KMS-11 (cell line): Measurements from ENCODE around the gene OR10P1.
"Not testable (repeated sequence)": the region's sequence is repeated elsewhere in the genome, so short reads cannot be mapped to it uniquely, and the experiment has no call there.

Experiments used
- H2AFZ ChIP-seq: fragments of 200-600 bp; sonication (generic); 2 replicates; pipeline ENCODE4 v1.6.1; 2016; ENCODE audit warnings: antibody characterized with exemption, mixed run types, low read depth
- H3K27ac ChIP-seq: fragments of 200-600 bp; sonication (generic); 2 replicates; pipeline ENCODE4 v1.6.1; 2016; ENCODE audit warnings: mild to moderate bottlenecking, mixed run types
- H3K27me3 ChIP-seq: fragments of 200-600 bp; sonication (generic); 2 replicates; pipeline ENCODE4 v1.6.1; 2017; ENCODE audit warnings: mild to moderate bottlenecking, low read depth, mixed run types, moderate library complexity; ENCODE audit not compliant: insufficient read depth
- H3K36me3 ChIP-seq: fragments of 200-600 bp; sonication (generic); 2 replicates; pipeline ENCODE4 v1.6.1; 2017; ENCODE audit warnings: mild to moderate bottlenecking, mixed run types; ENCODE audit not compliant: insufficient read depth
- H3K4me1 ChIP-seq: fragments of 200-600 bp; sonication (generic); 2 replicates; pipeline ENCODE4 v1.6.1; 2016; ENCODE audit warnings: mild to moderate bottlenecking, low read depth, mixed run types; ENCODE audit not compliant: poor library complexity, severe bottlenecking
- H3K4me2 ChIP-seq: fragments of 200-600 bp; sonication (generic); 2 replicates; pipeline ENCODE4 v1.7.0; 2016; ENCODE audit warnings: mild to moderate bottlenecking, mixed run types
- H3K4me3 ChIP-seq: fragments of 200-600 bp; sonication (generic); IDR thresholded peaks from 2 replicates; pipeline ENCODE4 v1.6.1; 2017; ENCODE audit warnings: low read depth, low read length, mixed read lengths; ENCODE audit not compliant: insufficient read depth
- H3K79me2 ChIP-seq: fragments of 200-600 bp; sonication (generic); 2 replicates; pipeline ENCODE4 v1.6.1; 2016; ENCODE audit warnings: low read depth, mixed run types; ENCODE audit not compliant: insufficient read depth
- H3K9ac ChIP-seq: fragments of 200-600 bp; sonication (generic); 2 replicates; pipeline ENCODE4 v1.6.1; 2016; ENCODE audit warnings: mild to moderate bottlenecking, mixed run types
- H4K20me1 ChIP-seq: fragments of 200-600 bp; sonication (generic); 2 replicates; pipeline ENCODE4 v1.6.1; 2016; ENCODE audit warnings: mild to moderate bottlenecking, mixed run types; ENCODE audit not compliant: insufficient read depth
- TF ChIP-seq, protein P1 (sequence below): fragments of 200-600 bp; sonication (generic); conservative IDR thresholded peaks from 2 replicates; pipeline ENCODE4 v1.6.1; 2017; ENCODE audit warnings: low read depth, mild to moderate bottlenecking, antibody characterized with exemption, low read length, moderate library complexity, mixed read lengths

OR10P1 gene, protein sequence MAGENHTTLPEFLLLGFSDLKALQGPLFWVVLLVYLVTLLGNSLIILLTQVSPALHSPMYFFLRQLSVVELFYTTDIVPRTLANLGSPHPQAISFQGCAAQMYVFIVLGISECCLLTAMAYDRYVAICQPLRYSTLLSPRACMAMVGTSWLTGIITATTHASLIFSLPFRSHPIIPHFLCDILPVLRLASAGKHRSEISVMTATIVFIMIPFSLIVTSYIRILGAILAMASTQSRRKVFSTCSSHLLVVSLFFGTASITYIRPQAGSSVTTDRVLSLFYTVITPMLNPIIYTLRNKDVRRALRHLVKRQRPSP

DNA sequence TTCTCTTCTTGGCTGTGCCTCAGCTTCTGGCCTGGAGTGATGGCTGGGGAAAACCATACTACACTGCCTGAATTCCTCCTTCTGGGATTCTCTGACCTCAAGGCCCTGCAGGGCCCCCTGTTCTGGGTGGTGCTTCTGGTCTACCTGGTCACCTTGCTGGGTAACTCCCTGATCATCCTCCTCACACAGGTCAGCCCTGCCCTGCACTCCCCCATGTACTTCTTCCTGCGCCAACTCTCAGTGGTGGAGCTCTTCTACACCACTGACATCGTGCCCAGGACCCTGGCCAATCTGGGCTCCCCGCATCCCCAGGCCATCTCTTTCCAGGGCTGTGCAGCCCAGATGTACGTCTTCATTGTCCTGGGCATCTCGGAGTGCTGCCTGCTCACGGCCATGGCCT, at the start of gene OR10P1:
Gene OR10P1, plus strand, starts transcription at position 40 of the 400 bp plus-strand sequence. Its CDS starts 0 bp downstream, at position 40.
- Histone ChIP-seq H3K27ac (no peak within 1 kb of the TSS), H2AFZ (no peak within 1 kb of the TSS), H3K4me2 (no peak within 1 kb of the TSS), H3K4me1 (no peaks in the 10 kb centered on the region), H3K79me2 (no peaks in the 10 kb centered on the region), H3K9ac (no peak within 1 kb of the TSS), H4K20me1 (no peaks in the 10 kb centered on the region), H3K36me3 (no peaks in the 10 kb centered on the region), H3K27me3 (no peaks in the 10 kb centered on the region), H3K4me3 (no peak within 1 kb of the TSS)
- TF ChIP-seq, protein P1, sequence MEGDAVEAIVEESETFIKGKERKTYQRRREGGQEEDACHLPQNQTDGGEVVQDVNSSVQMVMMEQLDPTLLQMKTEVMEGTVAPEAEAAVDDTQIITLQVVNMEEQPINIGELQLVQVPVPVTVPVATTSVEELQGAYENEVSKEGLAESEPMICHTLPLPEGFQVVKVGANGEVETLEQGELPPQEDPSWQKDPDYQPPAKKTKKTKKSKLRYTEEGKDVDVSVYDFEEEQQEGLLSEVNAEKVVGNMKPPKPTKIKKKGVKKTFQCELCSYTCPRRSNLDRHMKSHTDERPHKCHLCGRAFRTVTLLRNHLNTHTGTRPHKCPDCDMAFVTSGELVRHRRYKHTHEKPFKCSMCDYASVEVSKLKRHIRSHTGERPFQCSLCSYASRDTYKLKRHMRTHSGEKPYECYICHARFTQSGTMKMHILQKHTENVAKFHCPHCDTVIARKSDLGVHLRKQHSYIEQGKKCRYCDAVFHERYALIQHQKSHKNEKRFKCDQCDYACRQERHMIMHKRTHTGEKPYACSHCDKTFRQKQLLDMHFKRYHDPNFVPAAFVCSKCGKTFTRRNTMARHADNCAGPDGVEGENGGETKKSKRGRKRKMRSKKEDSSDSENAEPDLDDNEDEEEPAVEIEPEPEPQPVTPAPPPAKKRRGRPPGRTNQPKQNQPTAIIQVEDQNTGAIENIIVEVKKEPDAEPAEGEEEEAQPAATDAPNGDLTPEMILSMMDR = no peak

DNA sequence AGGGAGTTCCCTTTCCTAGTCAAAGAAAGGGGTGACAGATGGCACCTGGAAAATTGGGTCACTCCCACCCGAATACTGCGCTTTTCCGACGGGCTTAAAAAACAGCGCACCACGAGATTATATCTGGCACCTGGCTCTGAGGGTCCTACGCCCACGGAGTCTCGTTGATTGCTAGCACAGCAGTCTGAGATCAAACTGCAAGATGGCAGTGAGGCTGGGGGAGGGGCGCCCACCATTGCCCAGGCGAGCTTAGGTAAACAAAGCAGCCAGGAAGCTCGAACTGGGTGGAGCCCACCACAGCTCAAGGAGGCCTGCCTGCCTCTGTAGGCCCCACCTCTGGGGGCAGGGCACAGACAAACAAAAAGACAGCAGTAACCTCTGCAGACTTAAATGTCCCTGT, 46.5 kb upstream of the OR10P1 start:
- not testable (repeated sequence) for H3K9ac ChIP-seq, H3K27ac ChIP-seq, H3K4me2 ChIP-seq, H3K36me3 ChIP-seq, H4K20me1 ChIP-seq, H3K79me2 ChIP-seq, H2AFZ ChIP-seq, H3K4me1 ChIP-seq, H3K4me3 ChIP-seq, H3K27me3 ChIP-seq

DNA sequence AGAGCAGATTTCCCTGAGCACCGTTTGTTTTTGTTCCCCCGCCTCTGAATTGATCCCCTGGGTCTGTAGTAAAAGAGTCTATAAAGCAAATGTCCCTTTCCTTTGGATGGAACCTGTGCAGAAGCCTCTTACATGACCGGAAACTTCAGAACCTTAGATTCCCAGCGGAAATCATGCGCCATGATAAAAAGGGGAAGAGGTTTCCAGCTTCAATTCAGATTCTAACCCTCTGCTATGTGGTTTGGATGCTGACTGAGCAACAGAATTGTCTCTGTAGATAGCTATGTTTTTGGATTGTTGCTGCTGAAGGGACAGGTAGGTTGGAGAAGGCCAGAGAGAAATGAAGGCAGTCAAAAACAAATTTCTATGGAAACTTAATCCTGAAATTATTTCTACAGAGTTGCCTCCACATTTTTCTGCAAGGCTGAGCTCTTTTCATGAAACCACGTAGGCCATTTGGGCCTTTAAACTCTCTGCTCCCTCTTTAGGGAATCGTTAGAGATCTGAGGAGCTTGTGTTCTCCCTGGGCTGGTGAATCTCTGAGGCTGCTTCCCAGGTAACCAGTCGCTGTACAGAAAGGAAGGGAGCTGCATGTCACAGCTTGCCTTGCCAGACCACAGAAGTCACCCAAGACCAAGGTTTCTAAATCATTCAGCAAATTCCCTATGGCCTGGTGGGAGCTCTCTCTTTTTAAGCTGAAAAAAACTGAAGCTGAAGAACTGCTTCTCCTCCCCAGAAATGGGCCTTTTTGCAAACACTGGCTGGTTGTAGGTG, 28.7 kb upstream of the OR10P1 start:
- H4K20me1 ChIP-seq = no peaks in the 10 kb centered on the region
- H3K27ac ChIP-seq = no peak overlapping the region
- H3K4me2 ChIP-seq = no peak overlapping the region
- H2AFZ ChIP-seq = no peak overlapping the region
- H3K79me2 ChIP-seq = no peaks in the 10 kb centered on the region
- H3K4me1 ChIP-seq = no peaks in the 10 kb centered on the region
- TF ChIP-seq, protein P1 = no peak
- no peak overlapping the region for H3K4me3 ChIP-seq
- H3K27me3 ChIP-seq = no peaks in the 10 kb centered on the region
- no peak overlapping the region for H3K9ac ChIP-seq
- H3K36me3 ChIP-seq = no peaks in the 10 kb centered on the region

DNA sequence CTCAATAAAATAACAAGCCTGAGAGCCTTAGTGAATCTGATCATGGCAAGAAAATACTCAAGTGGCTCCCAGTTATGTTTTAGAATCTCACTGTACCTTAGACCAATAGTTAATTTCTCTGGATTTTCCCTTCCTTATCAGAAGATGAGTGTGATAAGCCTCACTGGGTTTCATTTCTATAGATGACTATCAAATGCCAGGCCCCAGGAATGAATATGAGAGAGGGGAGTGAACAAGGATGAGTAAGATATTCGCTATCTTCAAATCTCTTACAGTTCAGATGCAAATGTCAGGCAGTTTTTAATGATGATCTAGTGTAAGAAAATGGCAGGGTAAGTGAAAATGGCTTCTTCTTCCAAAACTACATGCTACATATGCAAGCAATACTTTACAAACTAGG, 26.1 kb upstream of the OR10P1 start:
- TF ChIP-seq, protein P1 = no peak

DNA sequence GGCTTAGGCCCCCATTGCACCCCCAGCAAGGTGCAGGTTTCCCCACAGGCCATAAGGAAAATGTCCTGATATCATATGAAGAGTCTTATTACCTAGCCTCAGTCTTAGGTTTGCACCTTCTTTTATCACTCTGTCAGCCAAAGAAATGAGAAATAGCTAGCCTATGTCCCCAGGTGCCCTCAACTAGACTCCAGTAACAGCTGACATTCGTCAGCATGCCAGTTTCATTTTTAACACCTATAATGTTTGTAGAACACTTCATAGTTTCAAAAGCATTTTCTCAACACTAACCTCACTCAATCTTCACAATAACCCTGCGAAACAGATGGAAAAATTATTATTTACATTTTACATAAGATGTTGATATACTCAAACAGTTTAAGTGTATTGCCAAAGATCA, 24.0 kb upstream of the OR10P1 start:
- Histone ChIP-seq H3K4me3 (no peak overlapping the region), H3K27ac (no peak overlapping the region), H3K27me3 (no peaks in the 10 kb centered on the region), H3K9ac (no peak overlapping the region), H3K4me1 (no peaks in the 10 kb centered on the region), H2AFZ (no peak overlapping the region), H3K4me2 (no peak overlapping the region), H3K36me3 (no peaks in the 10 kb centered on the region), H4K20me1 (no peaks in the 10 kb centered on the region), H3K79me2 (no peaks in the 10 kb centered on the region)
- TF ChIP-seq, protein P1 = no peak

More for the DNA sequence above, 26.1 kb upstream of the OR10P1 start:
- Histone ChIP-seq H3K9ac (no peak overlapping the region), H2AFZ (no peak overlapping the region), H3K4me1 (no peaks in the 10 kb centered on the region), H3K79me2 (no peaks in the 10 kb centered on the region), H3K36me3 (no peaks in the 10 kb centered on the region), H4K20me1 (no peaks in the 10 kb centered on the region), H3K4me2 (no peak overlapping the region), H3K27me3 (no peaks in the 10 kb centered on the region), H3K4me3 (no peak overlapping the region), H3K27ac (no peak overlapping the region)
